Cardiac fibroblast (primary cell): ENCODE results near the gene APOB.

Experiments
- DNase-seq, 2 donors: peaks; one replicate each; pipeline versions ENCODE4 v3.0.0 to v3.0.0-alpha.2; 2010; ENCODE audit warnings: low read depth in 2 of 2
- H3K4me3 ChIP-seq, 2 donors: replicated peaks in 1 of 2; 1 replicate in 1 of 2; 2 replicates in 1 of 2; pipeline ENCODE4 v1.5.1; 2011; ENCODE audit warnings: low read depth in 2 of 2, low read length in 2 of 2, mild to moderate bottlenecking in 2 of 2, moderate library complexity in 1 of 2
- TF ChIP-seq, protein P1 (sequence below): IDR thresholded peaks from one replicate; pipeline ENCODE4 v1.5.1; 2011; ENCODE audit warnings: low read depth, mild to moderate bottlenecking, low read length, inconsistent platforms

APOB gene

GRCh38 chr2:21036708-21037670 is 6.9 kb downstream of the APOB start:
- TF ChIP-seq, protein P1, sequence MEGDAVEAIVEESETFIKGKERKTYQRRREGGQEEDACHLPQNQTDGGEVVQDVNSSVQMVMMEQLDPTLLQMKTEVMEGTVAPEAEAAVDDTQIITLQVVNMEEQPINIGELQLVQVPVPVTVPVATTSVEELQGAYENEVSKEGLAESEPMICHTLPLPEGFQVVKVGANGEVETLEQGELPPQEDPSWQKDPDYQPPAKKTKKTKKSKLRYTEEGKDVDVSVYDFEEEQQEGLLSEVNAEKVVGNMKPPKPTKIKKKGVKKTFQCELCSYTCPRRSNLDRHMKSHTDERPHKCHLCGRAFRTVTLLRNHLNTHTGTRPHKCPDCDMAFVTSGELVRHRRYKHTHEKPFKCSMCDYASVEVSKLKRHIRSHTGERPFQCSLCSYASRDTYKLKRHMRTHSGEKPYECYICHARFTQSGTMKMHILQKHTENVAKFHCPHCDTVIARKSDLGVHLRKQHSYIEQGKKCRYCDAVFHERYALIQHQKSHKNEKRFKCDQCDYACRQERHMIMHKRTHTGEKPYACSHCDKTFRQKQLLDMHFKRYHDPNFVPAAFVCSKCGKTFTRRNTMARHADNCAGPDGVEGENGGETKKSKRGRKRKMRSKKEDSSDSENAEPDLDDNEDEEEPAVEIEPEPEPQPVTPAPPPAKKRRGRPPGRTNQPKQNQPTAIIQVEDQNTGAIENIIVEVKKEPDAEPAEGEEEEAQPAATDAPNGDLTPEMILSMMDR, result no peak
- DNase-seq, result no peak
- no peak overlapping the region for H3K4me3 ChIP-seq

GRCh38 chr2:21035974-21036707 is 7.7 kb downstream of the APOB start:
- no peak for DNase-seq
- TF ChIP-seq, protein P1, result no peak
- H3K4me3 ChIP-seq, result no peak overlapping the region

DNA sequence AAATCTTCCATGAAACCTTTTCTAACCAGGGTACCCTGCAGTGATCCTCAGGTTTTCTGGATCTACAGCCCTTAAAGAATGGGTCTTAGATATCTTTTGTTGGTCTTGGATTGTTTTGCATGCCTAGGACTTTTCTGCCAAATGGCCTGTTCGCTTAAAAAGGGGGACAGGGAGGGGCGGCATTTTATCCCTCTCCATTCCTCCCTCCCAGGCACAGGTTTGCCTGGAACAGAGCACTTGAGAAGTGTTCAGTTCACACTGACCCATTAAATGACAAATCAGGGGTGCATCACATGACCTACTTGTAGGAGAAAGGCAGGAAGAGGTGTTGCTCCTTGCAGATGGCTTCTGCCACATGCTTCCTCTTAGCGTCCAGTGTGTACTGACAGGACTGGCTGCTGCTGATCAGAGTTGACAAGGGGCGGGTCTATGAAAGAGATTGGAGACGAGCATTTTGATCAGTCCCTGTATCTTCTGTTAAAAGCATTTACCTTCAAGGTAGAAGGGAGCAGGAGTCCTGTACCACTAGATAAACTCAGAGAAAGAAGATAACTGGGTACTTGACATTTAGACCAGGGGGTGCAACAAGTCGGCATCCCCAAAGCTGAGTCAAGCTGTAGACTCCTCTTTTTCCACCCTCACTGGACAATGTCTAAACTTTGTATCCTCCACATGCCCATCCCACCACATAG is 8.4 kb downstream of the APOB start:
- DNase-seq, result no peak
- H3K4me3 ChIP-seq, result no peak overlapping the region
- TF ChIP-seq, protein P1, result no peak

GRCh38 chr2:21034972-21035279 is 8.9 kb downstream of the APOB start:
- DNase-seq, result no peak
- no peak overlapping the region for H3K4me3 ChIP-seq
- TF ChIP-seq, protein P1, result no peak

GRCh38 chr2:21034156-21034971 is 9.5 kb downstream of the APOB start:
- no peak overlapping the region for H3K4me3 ChIP-seq
- DNase-seq, result no peak
- TF ChIP-seq, protein P1, result no peak
